Gastrocnemius medialis (tissue), 4 donors: ENCODE measurements around the gene LRIT3. TPM values are rescaled to one million over a fixed set of nuclear protein-coding genes. Genes with fewer than 3 reads are reported as not detected.

Experiments
- ATAC-seq, 2 donors: fragments of 150-250 bp; one replicate each; pipeline ENCODE4 v1.9.1; 2016
- DNase-seq, 2 donors: peaks; one replicate each; pipeline ENCODE4 v3.0.0-alpha.2; 2019
- H3K27ac ChIP-seq, 4 donors: fragments of 200-600 bp; sonication (generic); 1 replicate in 1 of 4; 2 replicates in 3 of 4; pipeline ENCODE4 v1.5.1; 2016 to 2018; ENCODE audit warnings: mild to moderate bottlenecking in 2 of 4, moderate library complexity in 1 of 4
- H3K27me3 ChIP-seq, 3 donors: fragments of 200-600 bp; sonication (generic) in 2 of 3; 1 replicate in 1 of 3; 2 replicates in 2 of 3; pipeline versions ENCODE4 v1.5.1 to v1.6.0; 2016 to 2019; ENCODE audit warnings: mild to moderate bottlenecking in 1 of 3, moderate library complexity in 1 of 3
- H3K36me3 ChIP-seq, 2 donors: fragments of 200-600 bp; sonication (generic) in 1 of 2; one replicate each; pipeline ENCODE4 v1.5.1; 2017 to 2018
- H3K4me1 ChIP-seq, 2 donors: fragments of 200-600 bp; sonication (generic) in 1 of 2; one replicate each; pipeline ENCODE4 v1.5.1; 2016 to 2017; ENCODE audit warnings: mild to moderate bottlenecking in 2 of 2
- H3K4me3 ChIP-seq, 4 donors: fragments of 200-600 bp; sonication (generic) in 3 of 4; 1 replicate in 1 of 4; 2 replicates in 3 of 4; pipeline ENCODE4 v1.5.1; 2016 to 2019; ENCODE audit warnings: mild to moderate bottlenecking in 2 of 4
- H3K9me3 ChIP-seq, 3 donors: fragments of 200-600 bp; sonication (generic) in 2 of 3; 1 replicate in 1 of 3; 2 replicates in 2 of 3; pipeline ENCODE4 v1.5.1; 2016 to 2019
- CTCF ChIP-seq, 5 experiments: fragments of 450-650 bp in 3 of 5; fragments of 200-600 bp in 2 of 5; sonication (generic) in 2 of 5; IDR thresholded peaks in 4 of 5; conservative IDR thresholded peaks in 1 of 5; 1 replicate in 4 of 5; 2 replicates in 1 of 5; pipeline ENCODE4 v1.5.1; 2016 to 2019; ENCODE audit warnings: antibody characterized with exemption in 5 of 5, mild to moderate bottlenecking in 3 of 5, moderate library complexity in 3 of 5
- POLR2A ChIP-seq, 2 donors: fragments of 450-650 bp; IDR thresholded peaks; one replicate each; pipeline ENCODE4 v1.6.1; 2017; ENCODE audit warnings: antibody characterized with exemption in 2 of 2, mild to moderate bottlenecking in 2 of 2, moderate library complexity in 2 of 2
- in situ Hi-C, 4 donors: fragments of 200-750 bp; cut with MboI; loops; one replicate each; pipeline versions ENCODE4 v1.15.0 to v1.8.0; 2017; ENCODE audit warnings: low sequenced_read_pairs in 4 of 4
- intact Hi-C: fragments of 100-400 bp; cut with DNase I; formaldehyde crosslinking; loops from one replicate; pipeline ENCODE4 v1.15.1; 2023; ENCODE audit warnings: low total_unique reads
- total RNA-seq, 4 donors: library from RNA; depleted of rRNA; stranded (reverse); fragments of >200 nt; gene quantifications; one replicate each; pipeline versions ENCODE4 v1.1.0 to v1.2.3, GENCODE V29; 2016

Gene LRIT3
- total RNA-seq, 4 donors from 2014 or later = 0.15 to 0.25 TPM; not detected in 2

GRCh38 chr4:109861271-109861670 is 13.4 kb downstream of the LRIT3 start:
- in situ Hi-C loops (no loop called here), intact Hi-C loops (no loop called here)
- Histone ChIP-seq H3K36me3 (no peaks in the 10 kb centered on the region), H3K27ac (no peak overlapping the region), H3K4me1 (no peaks in the 10 kb centered on the region), H3K9me3 (no peaks in the 10 kb centered on the region), H3K27me3 (no peaks in the 10 kb centered on the region), H3K4me3 (no peak overlapping the region)
- TF ChIP-seq CTCF (IDR thresholded peaks at IDR 0.05 in 4 of 5, conservative IDR thresholded peaks at IDR 0.05 in 1 of 5) = no peak
- no peak for TF ChIP-seq POLR2A (IDR thresholded peaks at IDR 0.05)
- ATAC-seq (no peak), DNase-seq (no peak)

GRCh38 chr4:109861916-109862511 is 14.1 kb downstream of the LRIT3 start:
- DNase-seq = no peak
- no peak overlapping the region for H3K4me3 ChIP-seq
- no peaks in the 10 kb centered on the region for H3K27me3 ChIP-seq
- no peak for TF ChIP-seq CTCF (IDR thresholded peaks at IDR 0.05 in 4 of 5, conservative IDR thresholded peaks at IDR 0.05 in 1 of 5)
- no peak for TF ChIP-seq POLR2A (IDR thresholded peaks at IDR 0.05)
- no peak overlapping the region for H3K27ac ChIP-seq
- no peak for ATAC-seq
- no peaks in the 10 kb centered on the region for H3K4me1 ChIP-seq
- in situ Hi-C loops = no loop called here
- H3K9me3 ChIP-seq = no peaks in the 10 kb centered on the region
- intact Hi-C loops = no loop called here
- no peaks in the 10 kb centered on the region for H3K36me3 ChIP-seq

GRCh38 chr4:109864134-109864533 is 16.2 kb downstream of the LRIT3 start:
- DNase-seq = no peak
- Histone ChIP-seq H3K9me3 (no peaks in the 10 kb centered on the region), H3K4me1 (no peaks in the 10 kb centered on the region), H3K27ac (no peak overlapping the region), H3K27me3 (no peaks in the 10 kb centered on the region), H3K36me3 (no peaks in the 10 kb centered on the region), H3K4me3 (no peak overlapping the region)
- no peak for ATAC-seq
- in situ Hi-C loops (no loop called here), intact Hi-C loops (no loop called here)
- TF ChIP-seq POLR2A (IDR thresholded peaks at IDR 0.05) (no peak), CTCF (IDR thresholded peaks at IDR 0.05 in 4 of 5, conservative IDR thresholded peaks at IDR 0.05 in 1 of 5) (no peak)

GRCh38 chr4:109870061-109870460 is 22.2 kb downstream of the LRIT3 start:
- no peak for ATAC-seq
- no peak overlapping the region for H3K4me3 ChIP-seq

More at GRCh38 chr4:109870061-109870460, 22.2 kb downstream of the LRIT3 start:
- H3K4me1 ChIP-seq = peaks cover 0 to 15% of the 10 kb centered on the region in 2 donors
- no peaks in the 10 kb centered on the region for H3K36me3 ChIP-seq
- H3K9me3 ChIP-seq = no peaks in the 10 kb centered on the region
- TF ChIP-seq CTCF (IDR thresholded peaks at IDR 0.05 in 4 of 5, conservative IDR thresholded peaks at IDR 0.05 in 1 of 5) = no peak
- no peak for TF ChIP-seq POLR2A (IDR thresholded peaks at IDR 0.05)
- in situ Hi-C loops (no loop called here), intact Hi-C loops (no loop called here)
- no peak for DNase-seq
- H3K27ac ChIP-seq = no peak overlapping the region
- H3K27me3 ChIP-seq = no peaks in the 10 kb centered on the region
